ENCODE measurements around the gene GALNT2. TPM values are rescaled to one million over a fixed set of nuclear protein-coding genes. Genes with fewer than 3 reads are reported as not detected.

Gene GALNT2
- polyA plus RNA-seq, 1 donor: 50.1 TPM

- DNase-seq: no peak
Measured at GRCh38 chr1:230211436-230212145, 144.6 kb downstream of the GALNT2 start.

DNA sequence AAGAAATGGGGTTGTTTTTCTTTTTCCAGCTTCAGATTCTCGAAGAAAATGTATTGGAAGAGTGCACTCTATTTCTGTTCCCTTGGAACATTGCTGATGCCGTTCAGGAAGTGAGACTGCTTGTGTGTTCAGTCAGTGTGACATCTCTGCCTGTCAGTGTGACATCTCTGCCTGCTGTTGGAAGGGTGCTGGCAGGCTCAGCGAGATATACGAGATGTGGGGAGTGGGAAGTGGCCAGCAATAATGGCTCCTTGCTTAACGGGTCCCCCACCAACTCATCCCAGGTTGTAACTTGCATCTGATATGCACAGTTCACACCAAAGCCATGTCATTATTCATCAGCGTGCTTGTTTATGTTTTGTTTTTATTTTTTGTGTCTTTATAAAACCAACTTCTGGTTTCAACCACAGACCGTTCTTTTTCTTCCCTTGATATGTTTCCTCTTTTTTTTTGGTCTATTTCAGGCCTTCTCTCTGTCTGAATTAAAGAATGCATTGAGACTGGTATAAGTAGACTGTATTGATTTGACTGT lies 145.4 kb downstream of the GALNT2 start:
- DNase-seq: no peak

DNA sequence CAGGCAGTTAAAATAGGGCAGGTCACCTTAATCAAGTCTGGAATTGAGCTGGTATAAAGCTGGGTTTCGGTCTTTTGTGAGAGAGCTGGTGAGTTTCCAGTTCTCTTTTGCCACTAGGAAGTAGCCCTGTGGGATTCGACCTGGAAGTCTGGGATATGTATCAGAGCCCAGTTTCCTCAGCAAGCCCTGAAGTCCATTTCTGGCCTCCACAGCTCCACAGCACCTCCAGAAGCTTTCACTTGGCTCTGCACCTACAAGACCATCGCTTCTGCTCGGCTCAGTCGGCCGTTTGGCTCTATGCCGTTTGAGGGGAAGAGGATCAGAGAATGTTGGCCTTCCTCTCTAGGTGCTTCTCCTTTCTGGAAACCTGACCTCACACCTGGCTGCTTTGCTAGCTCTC lies 148.0 kb downstream of the GALNT2 start:
- no peak for DNase-seq

- DNase-seq: no peak
Measured at GRCh38 chr1:230215529-230215928, 148.5 kb downstream of the GALNT2 start.

- DNase-seq: no peak
Measured at GRCh38 chr1:230216896-230217295, 149.9 kb downstream of the GALNT2 start.

DNA sequence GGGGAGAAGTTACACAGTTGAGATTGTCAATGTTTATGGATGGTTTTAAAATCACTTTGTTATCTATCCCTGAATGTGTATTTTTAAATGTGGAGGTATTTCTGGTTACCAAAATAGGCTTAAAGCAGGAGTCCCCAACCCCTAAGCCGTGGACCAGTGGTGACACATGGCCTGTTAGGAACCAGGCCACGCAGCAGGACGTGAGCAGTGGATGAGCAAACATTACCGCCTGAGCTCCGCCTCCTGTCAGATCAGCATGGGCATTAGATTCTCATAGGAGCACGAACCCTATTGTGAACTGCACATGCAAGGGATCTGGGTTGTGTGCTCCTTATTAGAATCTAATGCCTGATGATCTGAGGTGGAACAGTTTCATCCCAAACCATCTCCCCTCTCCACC lies 151.6 kb downstream of the GALNT2 start:
- no peak for DNase-seq

GRCh38 chr1:230219174-230220067 lies 152.4 kb downstream of the GALNT2 start:
- DNase-seq: no peak

DNA sequence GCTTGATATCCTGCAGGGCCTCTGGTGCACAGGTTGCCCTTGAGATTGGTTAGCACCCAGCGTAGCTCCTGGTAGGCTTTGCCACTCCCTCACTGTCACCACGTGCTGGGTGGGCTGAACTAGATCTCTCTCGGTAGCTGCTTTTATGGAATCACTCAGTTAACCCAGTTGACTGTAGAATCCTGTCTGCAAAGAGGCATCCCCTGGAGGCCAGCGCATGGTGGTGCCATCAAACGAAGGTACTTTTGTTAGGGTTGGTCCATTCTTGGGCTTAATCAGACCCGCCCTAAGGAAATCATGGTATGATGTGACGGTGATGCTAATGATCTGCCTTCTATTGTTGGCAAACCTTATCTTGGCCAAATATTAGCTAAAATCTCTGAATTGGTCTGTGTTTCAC lies 153.4 kb downstream of the GALNT2 start:
- DNase-seq: no peak

GRCh38 chr1:230220907-230221306 lies 153.9 kb downstream of the GALNT2 start:
- DNase-seq: no peak

DNA sequence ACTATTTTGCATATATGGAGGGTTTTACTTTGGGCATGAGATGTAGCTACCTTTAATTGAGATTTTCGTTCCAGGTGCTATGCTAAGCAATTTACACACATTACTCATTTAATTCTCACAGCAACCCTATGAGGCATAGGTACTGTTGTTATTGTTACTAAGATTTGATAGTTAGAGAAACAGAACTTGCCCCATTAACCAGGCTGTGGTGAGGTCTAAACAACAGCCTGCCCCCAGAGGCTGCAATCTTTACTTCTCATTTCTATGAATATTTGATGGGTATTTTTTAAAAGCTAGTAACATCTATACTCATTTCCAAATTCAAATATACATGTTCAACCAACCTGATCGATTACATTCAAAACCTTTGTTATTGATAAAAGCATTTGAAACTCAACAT lies 155.6 kb downstream of the GALNT2 start:
- no peak for DNase-seq

DNA sequence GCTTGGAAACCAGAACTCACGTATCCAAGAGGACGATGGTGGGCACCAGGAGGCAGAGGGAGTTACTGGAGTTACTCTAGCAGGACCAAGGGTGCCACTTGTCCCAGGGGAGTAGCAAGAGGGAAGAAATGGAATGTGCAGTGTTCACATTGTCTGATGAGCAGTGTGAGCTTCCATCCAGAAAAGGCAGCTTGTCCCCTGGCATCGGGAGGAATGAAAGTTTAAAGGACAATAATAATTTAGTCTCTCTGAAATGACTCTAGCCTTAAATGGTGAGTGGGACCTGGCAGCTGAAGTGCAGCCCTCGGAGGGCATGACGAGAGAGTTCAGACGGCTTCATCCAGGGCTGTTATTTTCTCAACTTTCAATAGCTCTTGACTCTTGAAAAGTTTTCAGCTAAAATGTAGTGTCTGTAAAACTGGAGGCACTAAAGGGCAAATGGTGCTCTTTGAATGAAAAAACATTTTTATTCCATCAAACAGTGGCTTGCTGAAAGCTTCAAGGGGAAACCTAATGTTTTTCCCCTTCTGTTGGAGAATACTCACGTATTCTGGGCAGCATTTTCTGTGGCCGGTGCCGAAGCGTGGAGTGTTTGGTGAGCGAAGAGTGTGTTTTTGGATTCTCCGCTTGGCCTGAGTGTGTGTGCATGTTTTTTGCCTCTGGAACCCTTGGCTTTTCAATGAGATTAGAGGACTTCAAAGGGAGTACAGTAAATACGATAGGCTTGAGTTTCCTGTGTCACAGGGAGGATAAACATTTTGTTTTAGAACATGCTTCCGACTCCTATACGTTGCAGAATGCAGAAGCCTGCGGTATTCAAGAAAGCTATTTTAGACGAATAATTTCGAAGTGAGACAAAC lies 157.3 kb downstream of the GALNT2 start:
- DNase-seq: no peak

- DNase-seq: no peak
Measured at GRCh38 chr1:230226007-230226800, 159.2 kb downstream of the GALNT2 start.

DNA sequence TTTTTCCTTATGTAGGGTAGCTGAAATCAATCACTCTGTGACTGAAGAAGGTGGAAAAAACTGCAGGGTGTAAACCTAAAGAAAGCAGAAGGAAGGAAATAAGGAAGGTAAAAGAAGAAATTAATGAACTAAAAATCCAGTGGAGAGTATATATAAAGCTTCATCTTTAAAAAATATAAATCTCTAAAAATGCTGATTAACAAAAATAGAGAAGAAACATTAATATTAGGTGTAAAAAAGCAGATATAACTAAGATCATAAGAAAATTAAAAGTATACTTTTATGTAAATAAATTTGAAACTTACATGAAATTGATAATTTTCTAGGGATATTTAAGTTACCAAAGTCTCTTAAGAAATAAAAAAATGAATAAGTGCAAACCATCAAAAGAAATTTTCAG lies 159.8 kb downstream of the GALNT2 start:
- DNase-seq: no peak

GRCh38 chr1:230228236-230228897 lies 161.3 kb downstream of the GALNT2 start:
- no peak for DNase-seq

GRCh38 chr1:230230273-230230672 lies 163.2 kb downstream of the GALNT2 start:
- no peak for DNase-seq

- no peak for DNase-seq
Measured at GRCh38 chr1:230230948-230231773, 164.1 kb downstream of the GALNT2 start.

- no peak for DNase-seq
Measured at GRCh38 chr1:230231774-230232145, 164.7 kb downstream of the GALNT2 start.

- DNase-seq: no peak
Measured at GRCh38 chr1:230232371-230232771, 165.3 kb downstream of the GALNT2 start.

GRCh38 chr1:230233786-230234185 lies 166.7 kb downstream of the GALNT2 start:
- DNase-seq: no peak

GRCh38 chr1:230235876-230236275 lies 168.8 kb downstream of the GALNT2 start:
- DNase-seq: no peak

All from left kidney (tissue), 2 donors.